ENCODE measurements around the gene AFM.

The AFM gene

GRCh38 chr4:73481358-73481757, at the start of gene AFM:
AFM (plus strand) TSS chr4:73481745; CDS start chr4:73481776, 31 bp downstream.
- DNase-seq (ENCODE audit: low spot score) = no peak
- TF ChIP-seq CTCF (IDR thresholded peaks at IDR 0.05; ENCODE audit: extremely low read depth, missing control alignments) = no peak

GRCh38 chr4:73431813-73432168, 49.8 kb upstream of the AFM start:
- TF ChIP-seq CTCF (IDR thresholded peaks at IDR 0.05; ENCODE audit: extremely low read depth, missing control alignments) = no peak
- no peak for DNase-seq (ENCODE audit: low spot score)

- DNase-seq (ENCODE audit: low spot score) = no peak
- no peak for TF ChIP-seq CTCF (IDR thresholded peaks at IDR 0.05; ENCODE audit: extremely low read depth, missing control alignments)
Measured at GRCh38 chr4:73432169-73433000, 49.2 kb upstream of the AFM start.

- TF ChIP-seq CTCF (IDR thresholded peaks at IDR 0.05; ENCODE audit: extremely low read depth, missing control alignments) = no peak
- DNase-seq (ENCODE audit: low spot score) = no peak
Measured at GRCh38 chr4:73433140-73433539, 48.4 kb upstream of the AFM start.

- DNase-seq (ENCODE audit: low spot score) = peak; percentile 15
- TF ChIP-seq CTCF (IDR thresholded peaks at IDR 0.05; ENCODE audit: extremely low read depth, missing control alignments) = peak; percentile 32
Measured at GRCh38 chr4:73434311-73434710, 47.2 kb upstream of the AFM start.

- no peak for TF ChIP-seq CTCF (IDR thresholded peaks at IDR 0.05; ENCODE audit: extremely low read depth, missing control alignments)
- no peak for DNase-seq (ENCODE audit: low spot score)
Measured at GRCh38 chr4:73435984-73436383, 45.6 kb upstream of the AFM start, which contains the start of gene AFP. AFP (plus strand) TSS chr4:73436221; CDS start chr4:73436263, 42 bp downstream.

GRCh38 chr4:73436674-73437557, 44.6 kb upstream of the AFM start:
- no peak for DNase-seq (ENCODE audit: low spot score)

More at GRCh38 chr4:73436674-73437557, 44.6 kb upstream of the AFM start:
- TF ChIP-seq CTCF (IDR thresholded peaks at IDR 0.05; ENCODE audit: extremely low read depth, missing control alignments) = no peak
